MM.1S (cell line): ENCODE measurements around the gene ENHO.
A peak's percentile ranks its signal among the peaks of the same experiment; 100 is the strongest.

Experiments
- DNase-seq: peaks from one replicate; pipeline ENCODE4 v3.0.0-alpha.2; 2015
- H2AFZ ChIP-seq: fragments of 300-600 bp; sonication (generic); 2 replicates; pipeline ENCODE4 v1.6.0; 2016; ENCODE audit warnings: antibody characterized with exemption, low read length
- H3F3A ChIP-seq: fragments of 300-600 bp; sonication (generic); 2 replicates; pipeline ENCODE4 v1.6.1; 2016; ENCODE audit warnings: mild to moderate bottlenecking, antibody characterized with exemption, low read length, moderate library complexity, mixed read lengths; ENCODE audit not compliant: insufficient read depth
- H3K27ac ChIP-seq: fragments of 300-600 bp; sonication (generic); 2 replicates; pipeline ENCODE4 v1.5.1; 2016; ENCODE audit warnings: mild to moderate bottlenecking, low read length
- H3K27me3 ChIP-seq: fragments of 300-600 bp; sonication (generic); replicated peaks from 2 replicates; pipeline ENCODE4 v1.6.0; 2016; ENCODE audit warnings: low read length; ENCODE audit not compliant: insufficient read depth
- H3K36me3 ChIP-seq: fragments of 300-600 bp; sonication (generic); replicated peaks from 2 replicates; pipeline ENCODE4 v1.6.1; 2016; ENCODE audit warnings: mild to moderate bottlenecking, low read length, mixed read lengths; ENCODE audit not compliant: insufficient read depth
- H3K4me1 ChIP-seq: fragments of 300-600 bp; sonication (generic); 2 replicates; pipeline ENCODE4 v1.6.1; 2016; ENCODE audit warnings: low read length, mixed read lengths
- H3K4me2 ChIP-seq: fragments of 300-600 bp; sonication (generic); 2 replicates; pipeline ENCODE4 v1.6.0; 2016; ENCODE audit warnings: low read depth, low read length
- H3K4me3 ChIP-seq: fragments of 300-600 bp; sonication (generic); 2 replicates; pipeline ENCODE4 v1.5.1; 2016; ENCODE audit warnings: low read length, mixed read lengths
- H3K79me2 ChIP-seq: fragments of 300-600 bp; sonication (generic); 2 replicates; pipeline ENCODE4 v1.6.1; 2016; ENCODE audit warnings: mixed run types, low read length, mixed read lengths
- H3K9ac ChIP-seq: fragments of 300-600 bp; sonication (generic); 2 replicates; pipeline ENCODE4 v1.6.1; 2016; ENCODE audit warnings: low read length, mixed read lengths
- H3K9me2 ChIP-seq: fragments of 300-600 bp; sonication (generic); replicated peaks from 2 replicates; pipeline ENCODE4 v1.6.1; 2016; ENCODE audit warnings: mild to moderate bottlenecking, low read length, mixed read lengths; ENCODE audit not compliant: insufficient read depth
- H3K9me3 ChIP-seq: fragments of 300-600 bp; sonication (generic); replicated peaks from 2 replicates; pipeline ENCODE4 v1.6.1; 2016; ENCODE audit warnings: mild to moderate bottlenecking, low read length, mixed read lengths; ENCODE audit not compliant: insufficient read depth
- H4K20me1 ChIP-seq: fragments of 300-600 bp; sonication (generic); 2 replicates; pipeline ENCODE4 v1.6.1; 2016; ENCODE audit warnings: mild to moderate bottlenecking, low read length, moderate library complexity, mixed read lengths; ENCODE audit not compliant: insufficient read depth
- EZH2 ChIP-seq: fragments of 300-600 bp; sonication (generic); optimal IDR thresholded peaks from 2 replicates; pipeline ENCODE3; 2017; ENCODE audit warnings: low read depth, mild to moderate bottlenecking, antibody characterized with exemption, low read length, mixed read lengths
- EZH2phosphoT487 ChIP-seq: fragments of 300-600 bp; sonication (generic); IDR thresholded peaks from 2 replicates; pipeline ENCODE4 v1.6.1; 2018; ENCODE audit warnings: antibody characterized with exemption, low read length
- TF ChIP-seq, protein P1 (sequence below): fragments of 300-600 bp; sonication (generic); IDR thresholded peaks from 2 replicates; pipeline ENCODE4 v1.5.1; 2016; ENCODE audit warnings: antibody characterized with exemption, low read length, mixed read lengths

The ENHO gene

DNA sequence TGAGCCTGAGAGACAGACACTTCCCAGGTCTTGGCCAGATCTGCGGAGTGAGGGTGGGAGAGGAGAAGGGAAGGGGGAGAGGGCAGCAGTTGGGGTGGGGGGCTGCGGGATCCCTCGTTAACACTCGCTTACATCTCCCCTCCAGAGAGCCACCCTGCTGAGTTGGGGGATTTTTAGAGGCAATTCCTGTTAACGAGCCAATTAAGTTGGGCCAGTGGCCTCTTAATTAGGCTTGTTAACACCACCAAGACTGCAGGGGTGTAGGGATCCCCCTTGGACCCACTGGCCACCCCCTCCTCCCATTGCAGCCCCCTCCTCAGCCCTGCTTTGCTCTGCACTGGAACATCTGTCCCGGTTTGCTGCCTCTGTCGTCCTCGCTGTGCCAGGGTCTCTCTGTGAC is 43.1 kb upstream of the ENHO start:
- Histone ChIP-seq H2AFZ (no peak overlapping the region), H3K79me2 (no peaks in the 10 kb centered on the region), H4K20me1 (no peaks in the 10 kb centered on the region), H3K4me2 (no peak overlapping the region), H3K27me3 (peaks cover 85% of the 10 kb centered on the region), H3K9me3 (no peaks in the 10 kb centered on the region), H3K9me2 (no peaks in the 10 kb centered on the region), H3F3A (no peaks in the 10 kb centered on the region), H3K4me1 (no peaks in the 10 kb centered on the region), H3K4me3 (no peak overlapping the region), H3K36me3 (no peaks in the 10 kb centered on the region), H3K27ac (no peak overlapping the region), H3K9ac (no peak overlapping the region)
- TF ChIP-seq EZH2 (no peak), EZH2phosphoT487 (no peak)
- TF ChIP-seq, protein P1, sequence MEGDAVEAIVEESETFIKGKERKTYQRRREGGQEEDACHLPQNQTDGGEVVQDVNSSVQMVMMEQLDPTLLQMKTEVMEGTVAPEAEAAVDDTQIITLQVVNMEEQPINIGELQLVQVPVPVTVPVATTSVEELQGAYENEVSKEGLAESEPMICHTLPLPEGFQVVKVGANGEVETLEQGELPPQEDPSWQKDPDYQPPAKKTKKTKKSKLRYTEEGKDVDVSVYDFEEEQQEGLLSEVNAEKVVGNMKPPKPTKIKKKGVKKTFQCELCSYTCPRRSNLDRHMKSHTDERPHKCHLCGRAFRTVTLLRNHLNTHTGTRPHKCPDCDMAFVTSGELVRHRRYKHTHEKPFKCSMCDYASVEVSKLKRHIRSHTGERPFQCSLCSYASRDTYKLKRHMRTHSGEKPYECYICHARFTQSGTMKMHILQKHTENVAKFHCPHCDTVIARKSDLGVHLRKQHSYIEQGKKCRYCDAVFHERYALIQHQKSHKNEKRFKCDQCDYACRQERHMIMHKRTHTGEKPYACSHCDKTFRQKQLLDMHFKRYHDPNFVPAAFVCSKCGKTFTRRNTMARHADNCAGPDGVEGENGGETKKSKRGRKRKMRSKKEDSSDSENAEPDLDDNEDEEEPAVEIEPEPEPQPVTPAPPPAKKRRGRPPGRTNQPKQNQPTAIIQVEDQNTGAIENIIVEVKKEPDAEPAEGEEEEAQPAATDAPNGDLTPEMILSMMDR, result no peak
- no peak for DNase-seq

DNA sequence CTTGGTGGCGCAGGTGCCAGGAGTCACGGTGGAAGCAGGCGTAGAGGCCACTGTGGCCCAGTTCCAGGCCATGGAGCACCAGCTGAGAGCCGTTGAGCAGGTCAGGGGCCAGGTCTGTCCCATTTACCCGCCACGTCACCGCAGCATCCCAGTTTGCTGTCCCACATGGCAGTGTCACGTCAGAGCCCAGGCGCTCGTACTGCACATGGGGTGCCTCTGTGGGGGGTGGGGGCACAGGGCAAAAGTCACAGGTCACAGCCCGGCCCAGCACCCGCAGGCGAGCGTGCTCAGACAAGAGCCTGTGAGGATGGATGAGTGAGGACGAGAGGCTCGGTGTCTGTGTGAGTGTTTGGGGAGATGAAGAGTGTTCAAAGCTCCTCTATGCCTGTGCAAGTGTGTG is 41.8 kb upstream of the ENHO start:
- no peaks in the 10 kb centered on the region for H4K20me1 ChIP-seq
- H3K27me3 ChIP-seq, result peaks cover 84% of the 10 kb centered on the region
- H3K4me2 ChIP-seq, result no peak overlapping the region
- no peaks in the 10 kb centered on the region for H3K9me3 ChIP-seq
- no peaks in the 10 kb centered on the region for H3K4me1 ChIP-seq
- no peak overlapping the region for H3K4me3 ChIP-seq
- no peaks in the 10 kb centered on the region for H3F3A ChIP-seq
- no peak for DNase-seq
- no peak overlapping the region for H3K9ac ChIP-seq
- H3K36me3 ChIP-seq, result no peaks in the 10 kb centered on the region
- TF ChIP-seq EZH2phosphoT487, result no peak
- H2AFZ ChIP-seq, result no peak overlapping the region
- no peak overlapping the region for H3K27ac ChIP-seq
- no peaks in the 10 kb centered on the region for H3K9me2 ChIP-seq
- H3K79me2 ChIP-seq, result no peaks in the 10 kb centered on the region

DNA sequence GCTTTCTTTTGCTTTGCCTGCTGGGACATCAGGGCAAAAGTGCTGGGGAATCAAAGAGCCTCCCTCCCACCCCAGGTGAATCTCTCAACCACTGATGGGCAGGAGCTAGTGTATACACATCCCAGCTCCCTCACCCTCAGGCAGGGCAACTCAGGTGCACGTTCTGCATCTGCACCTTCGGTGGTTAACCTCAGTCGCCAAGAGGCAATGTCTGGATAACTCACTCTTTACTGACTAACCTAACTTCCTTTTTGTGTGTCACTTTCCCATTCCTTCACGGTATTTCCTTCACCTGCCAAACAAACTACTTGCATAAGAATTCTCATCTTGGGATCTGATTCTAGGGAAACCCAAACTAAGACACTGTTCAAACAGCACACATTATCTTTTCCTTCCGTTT is 40.5 kb upstream of the ENHO start:
- Histone ChIP-seq H3K36me3 (no peaks in the 10 kb centered on the region), H3K27me3 (peaks cover 79% of the 10 kb centered on the region), H3K9me2 (no peaks in the 10 kb centered on the region), H3K4me3 (no peak overlapping the region), H3F3A (no peaks in the 10 kb centered on the region), H3K9me3 (no peaks in the 10 kb centered on the region), H3K79me2 (no peaks in the 10 kb centered on the region), H3K4me1 (no peaks in the 10 kb centered on the region), H4K20me1 (no peaks in the 10 kb centered on the region), H2AFZ (no peak overlapping the region), H3K9ac (no peak overlapping the region), H3K27ac (no peak overlapping the region), H3K4me2 (no peak overlapping the region)
- no peak for DNase-seq
- TF ChIP-seq, protein P1, result no peak
- TF ChIP-seq EZH2, result no peak
- TF ChIP-seq EZH2phosphoT487, result no peak

DNA sequence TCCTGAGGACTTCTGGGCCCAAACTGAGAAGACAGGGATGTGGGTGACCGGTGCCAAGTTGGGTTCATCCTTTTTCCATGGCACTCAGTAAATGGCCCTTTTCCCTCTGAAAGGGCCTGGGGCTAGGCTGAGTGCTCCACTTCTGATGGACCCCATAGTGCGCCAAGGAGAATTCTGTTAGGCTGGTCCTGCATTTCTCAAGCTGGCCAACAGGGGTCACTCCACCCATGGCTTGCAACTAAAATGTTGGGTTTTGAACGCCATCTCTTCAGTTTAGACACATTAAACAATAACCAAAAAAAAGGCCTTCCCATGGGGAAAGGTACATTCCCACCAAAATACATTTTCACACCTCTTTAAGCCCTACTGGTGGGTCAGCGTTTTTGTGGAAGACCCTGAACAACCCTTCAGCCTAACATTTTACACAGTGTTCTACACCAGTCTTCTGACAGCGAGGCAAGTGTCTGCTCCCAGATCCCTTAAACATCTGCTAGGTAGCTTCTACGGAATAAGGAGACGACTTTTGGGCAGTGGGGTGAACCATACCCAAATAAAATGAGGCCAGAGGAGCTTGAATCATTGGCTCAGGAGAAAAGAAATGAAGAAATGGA is 39.5 kb upstream of the ENHO start:
- Histone ChIP-seq H3K36me3 (no peaks in the 10 kb centered on the region), H3F3A (no peaks in the 10 kb centered on the region), H3K4me3 (no peak overlapping the region), H3K79me2 (no peaks in the 10 kb centered on the region), H3K27me3 (peaks cover 77% of the 10 kb centered on the region), H3K27ac (no peak overlapping the region), H3K9ac (no peak overlapping the region), H4K20me1 (no peaks in the 10 kb centered on the region), H3K9me3 (no peaks in the 10 kb centered on the region), H3K9me2 (no peaks in the 10 kb centered on the region), H3K4me1 (no peaks in the 10 kb centered on the region), H3K4me2 (no peak overlapping the region), H2AFZ (no peak overlapping the region)
- DNase-seq, result no peak
- TF ChIP-seq, protein P1, result peak; percentile 76
- TF ChIP-seq EZH2, result no peak
- TF ChIP-seq EZH2phosphoT487, result no peak
